SK-N-SH treated with all-trans-retinoic acid at 6 μM for 48 hours (cell line): ENCODE results near the gene DUSP5.

ENCODE experiments used
- ATAC-seq: fragments of 200-7000 bp; cut with Tn5 transposase; 3 replicates; pipeline ENCODE4 v1.9.1; 2020; ENCODE audit warnings: mild to moderate bottlenecking, moderate library complexity
- ARNTL ChIP-seq: fragments of 450-650 bp; formaldehyde crosslinking; IDR thresholded peaks from 2 replicates; pipeline ENCODE4 v1.5.0; 2020; ENCODE audit warnings: low read depth, mild to moderate bottlenecking, moderate library complexity, borderline replicate concordance
- CREB5 ChIP-seq: fragments of 250-450 bp; sonication (Bioruptor Pico); IDR thresholded peaks from 2 replicates; pipeline ENCODE4 v1.5.1; 2020; ENCODE audit warnings: low read depth, mild to moderate bottlenecking, moderate library complexity
- CSRNP3 ChIP-seq: fragments of 250-450 bp; sonication (Bioruptor Pico); IDR thresholded peaks from 2 replicates; pipeline ENCODE4 v1.5.1; 2021; ENCODE audit warnings: mild to moderate bottlenecking, moderate library complexity
- ESRRG ChIP-seq: fragments of 250-450 bp; sonication (Bioruptor Pico); IDR thresholded peaks from 2 replicates; pipeline ENCODE4 v1.6.1; 2021; ENCODE audit warnings: mild to moderate bottlenecking
- ISL1 ChIP-seq: fragments of 250-450 bp; sonication (Bioruptor Pico); IDR thresholded peaks from 2 replicates; pipeline ENCODE4 v2.1.2; 2022; ENCODE audit warnings: mild to moderate bottlenecking, moderate library complexity
- OSR1 ChIP-seq: fragments of 250-450 bp; sonication (Bioruptor Pico); IDR thresholded peaks from 2 replicates; pipeline ENCODE4 v1.8.0; 2022; ENCODE audit warnings: moderate library complexity, mild to moderate bottlenecking, inconsistent platforms
- PATZ1 ChIP-seq: fragments of 250-450 bp; sonication (Bioruptor Pico); IDR thresholded peaks from 2 replicates; pipeline ENCODE4 v1.8.0; 2020; ENCODE audit warnings: mild to moderate bottlenecking, moderate library complexity, borderline replicate concordance
- POU6F1 ChIP-seq: fragments of 250-450 bp; sonication (Bioruptor Pico); IDR thresholded peaks from 2 replicates; pipeline ENCODE4 v1.8.0; 2021; ENCODE audit warnings: low read depth, mild to moderate bottlenecking, moderate library complexity, borderline replicate concordance
- RARB ChIP-seq: fragments of 250-450 bp; sonication (Bioruptor Pico); IDR thresholded peaks from 2 replicates; pipeline ENCODE4 v1.8.0; 2021; ENCODE audit warnings: mild to moderate bottlenecking, moderate library complexity
- SNAI2 ChIP-seq: fragments of 250-450 bp; sonication (Bioruptor Pico); IDR thresholded peaks from 2 replicates; pipeline ENCODE4 v1.5.0; 2020; ENCODE audit warnings: mild to moderate bottlenecking, moderate library complexity
- TCF4 ChIP-seq: fragments of 250-450 bp; sonication (Bioruptor Pico); IDR thresholded peaks from 2 replicates; pipeline ENCODE4 v1.8.0; 2021; ENCODE audit warnings: mild to moderate bottlenecking, moderate library complexity, borderline replicate concordance
- TOX ChIP-seq: fragments of 250-450 bp; sonication (Bioruptor Pico); IDR thresholded peaks from 2 replicates; pipeline ENCODE4 v1.8.0; 2021; ENCODE audit warnings: mild to moderate bottlenecking, moderate library complexity, borderline replicate concordance
- TSHZ2 ChIP-seq: fragments of 250-450 bp; sonication (Bioruptor Pico); IDR thresholded peaks from 2 replicates; pipeline ENCODE4 v1.5.0; 2020; ENCODE audit warnings: mild to moderate bottlenecking, moderate library complexity
- ZC3H10 ChIP-seq: fragments of 250-450 bp; sonication (Bioruptor Pico); IDR thresholded peaks from 2 replicates; pipeline ENCODE4 v1.5.1; 2021; ENCODE audit warnings: mild to moderate bottlenecking, moderate library complexity
- ZFP3 ChIP-seq: fragments of 250-450 bp; sonication (Bioruptor Pico); IDR thresholded peaks from 2 replicates; pipeline ENCODE4 v1.5.0; 2020; ENCODE audit warnings: mild to moderate bottlenecking, moderate library complexity
- ZFP30 ChIP-seq: fragments of 450-650 bp; formaldehyde crosslinking; IDR thresholded peaks from 2 replicates; pipeline ENCODE4 v1.5.0; 2022; ENCODE audit warnings: mild to moderate bottlenecking, moderate library complexity
- ZNF565 ChIP-seq: fragments of 450-650 bp; formaldehyde crosslinking; conservative IDR thresholded peaks from 2 replicates; pipeline ENCODE4 v1.5.0; 2020; ENCODE audit warnings: low read depth, mild to moderate bottlenecking, moderate library complexity
- ZNF70 ChIP-seq: fragments of 450-650 bp; formaldehyde crosslinking; IDR thresholded peaks from 2 replicates; pipeline ENCODE4 v1.5.0; 2020; ENCODE audit warnings: mild to moderate bottlenecking, moderate library complexity

Gene DUSP5

GRCh38 chr10:110505130-110505770 is 7.5 kb downstream of the DUSP5 start:
- ATAC-seq = no peak
- TF ChIP-seq POU6F1 (CRISPR knock-in tag) = no peak
- TF ChIP-seq ZNF70 (CRISPR knock-in tag) = no peak
- no peak for TF ChIP-seq CREB5 (CRISPR knock-in tag)
- no peak for TF ChIP-seq OSR1 (CRISPR knock-in tag)

- ATAC-seq = no peak
- TF ChIP-seq ISL1 (CRISPR knock-in tag) = no peak
- no peak for TF ChIP-seq TCF4 (CRISPR knock-in tag)
- no peak for TF ChIP-seq SNAI2 (CRISPR knock-in tag)
- no peak for TF ChIP-seq ZFP30
- no peak for TF ChIP-seq ARNTL (CRISPR knock-in tag)
- TF ChIP-seq ESRRG (CRISPR knock-in tag) = no peak
- no peak for TF ChIP-seq TOX
- no peak for TF ChIP-seq RARB (CRISPR knock-in tag)
- TF ChIP-seq ZFP3 (CRISPR knock-in tag) = no peak
- TF ChIP-seq OSR1 (CRISPR knock-in tag) = no peak
- TF ChIP-seq ZNF70 (CRISPR knock-in tag) = no peak
- TF ChIP-seq ZNF565 (CRISPR knock-in tag) = no peak
- TF ChIP-seq TSHZ2 = no peak
- TF ChIP-seq ZC3H10 = no peak
Measured at GRCh38 chr10:110506448-110506847, 8.7 kb downstream of the DUSP5 start.

- no peak for ATAC-seq
Measured at GRCh38 chr10:110507346-110507745, 9.6 kb downstream of the DUSP5 start.

More at GRCh38 chr10:110507346-110507745, 9.6 kb downstream of the DUSP5 start:
- no peak for TF ChIP-seq TOX
- TF ChIP-seq CSRNP3 (CRISPR knock-in tag) = no peak
- no peak for TF ChIP-seq PATZ1 (CRISPR knock-in tag)
- no peak for TF ChIP-seq CREB5 (CRISPR knock-in tag)
- TF ChIP-seq ESRRG (CRISPR knock-in tag) = no peak
- TF ChIP-seq TCF4 (CRISPR knock-in tag) = no peak
